ENCODE measurements around the gene TBC1D2B. TPM values are rescaled to one million over a fixed set of nuclear protein-coding genes. Genes with fewer than 3 reads are reported as not detected.

The TBC1D2B gene
- total RNA-seq, 1 donor from 2014 or later = 63.6 TPM

GRCh38 chr15:78054966-78055365 is 22.5 kb downstream of the TBC1D2B start:
- Histone ChIP-seq H3K27ac (no peak overlapping the region), H3K4me1 (peaks cover 89% of the 10 kb centered on the region)
- intact Hi-C loops (cut with DNase I) = loop anchor here (5.0 kb wide), 1 partner anchor 868 kb away; no protein-coding TSS in a partner anchor

DNA sequence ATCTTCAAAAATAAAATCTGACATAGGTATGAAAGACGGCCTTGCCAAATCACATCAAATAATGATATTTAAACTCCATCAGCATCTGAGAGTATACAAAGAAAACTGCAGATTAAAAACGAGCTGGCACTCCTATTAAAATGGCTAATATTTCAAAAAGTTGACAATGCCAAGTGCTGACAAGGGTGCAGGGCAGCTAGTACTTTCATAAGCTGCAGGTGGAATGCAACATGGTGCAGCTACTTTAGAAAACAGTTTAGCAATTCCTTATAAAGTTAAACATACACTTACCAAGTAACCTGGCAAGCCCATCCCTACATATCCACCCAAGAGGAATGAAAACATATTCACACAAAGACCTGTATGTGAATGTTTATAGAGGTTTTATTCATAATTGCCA is 23.0 kb downstream of the TBC1D2B start:
- peaks cover 0 to 9% of the 10 kb centered on the region in 2 donors for H3K36me3 ChIP-seq
- no peak overlapping the region for H3K4me3 ChIP-seq
- H3K27me3 ChIP-seq = no peaks in the 10 kb centered on the region
- H3K27ac ChIP-seq = no peak overlapping the region
- no peak for DNase-seq (ENCODE audit: extremely low spot score in 2 of 2)
- intact Hi-C loops (cut with DNase I) = loop anchor here (5.0 kb wide), 1 partner anchor 867 kb away; no protein-coding TSS in a partner anchor
- H3K9me3 ChIP-seq = no peaks in the 10 kb centered on the region
- TF ChIP-seq POLR2AphosphoS5 (IDR thresholded peaks at IDR 0.05; ENCODE audit: insufficient read depth in 1 of 2, low read depth in 1 of 2) (no peak), POLR2A (IDR thresholded peaks at IDR 0.05) (no peak)
- TF ChIP-seq, protein P1, sequence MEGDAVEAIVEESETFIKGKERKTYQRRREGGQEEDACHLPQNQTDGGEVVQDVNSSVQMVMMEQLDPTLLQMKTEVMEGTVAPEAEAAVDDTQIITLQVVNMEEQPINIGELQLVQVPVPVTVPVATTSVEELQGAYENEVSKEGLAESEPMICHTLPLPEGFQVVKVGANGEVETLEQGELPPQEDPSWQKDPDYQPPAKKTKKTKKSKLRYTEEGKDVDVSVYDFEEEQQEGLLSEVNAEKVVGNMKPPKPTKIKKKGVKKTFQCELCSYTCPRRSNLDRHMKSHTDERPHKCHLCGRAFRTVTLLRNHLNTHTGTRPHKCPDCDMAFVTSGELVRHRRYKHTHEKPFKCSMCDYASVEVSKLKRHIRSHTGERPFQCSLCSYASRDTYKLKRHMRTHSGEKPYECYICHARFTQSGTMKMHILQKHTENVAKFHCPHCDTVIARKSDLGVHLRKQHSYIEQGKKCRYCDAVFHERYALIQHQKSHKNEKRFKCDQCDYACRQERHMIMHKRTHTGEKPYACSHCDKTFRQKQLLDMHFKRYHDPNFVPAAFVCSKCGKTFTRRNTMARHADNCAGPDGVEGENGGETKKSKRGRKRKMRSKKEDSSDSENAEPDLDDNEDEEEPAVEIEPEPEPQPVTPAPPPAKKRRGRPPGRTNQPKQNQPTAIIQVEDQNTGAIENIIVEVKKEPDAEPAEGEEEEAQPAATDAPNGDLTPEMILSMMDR (IDR thresholded peaks at IDR 0.05) = no peak
- peaks cover 89% of the 10 kb centered on the region for H3K4me1 ChIP-seq

More at GRCh38 chr15:78054966-78055365, 22.5 kb downstream of the TBC1D2B start:
- H3K36me3 ChIP-seq = peaks cover 0 to 9% of the 10 kb centered on the region in 2 donors
- H3K27me3 ChIP-seq = no peaks in the 10 kb centered on the region
- H3K9me3 ChIP-seq = no peaks in the 10 kb centered on the region
- no peak overlapping the region for H3K4me3 ChIP-seq
- TF ChIP-seq, protein P1 (IDR thresholded peaks at IDR 0.05) = no peak
- TF ChIP-seq POLR2A (IDR thresholded peaks at IDR 0.05) (no peak), POLR2AphosphoS5 (IDR thresholded peaks at IDR 0.05; ENCODE audit: insufficient read depth in 1 of 2, low read depth in 1 of 2) (no peak)
- DNase-seq (ENCODE audit: extremely low spot score in 2 of 2) = no peak

- Histone ChIP-seq H3K9me3 (no peaks in the 10 kb centered on the region), H3K27me3 (no peaks in the 10 kb centered on the region), H3K4me3 (no peak overlapping the region), H3K27ac (peak overlapping the region; percentile 80), H3K4me1 (peaks cover 89% of the 10 kb centered on the region), H3K36me3 (peaks cover 0 to 9% of the 10 kb centered on the region in 2 donors)
- intact Hi-C loops (cut with DNase I) = loop anchor here (5.0 kb wide), 1 partner anchor 865 kb away; no protein-coding TSS in a partner anchor
- no peak for TF ChIP-seq POLR2AphosphoS5 (IDR thresholded peaks at IDR 0.05; ENCODE audit: insufficient read depth in 1 of 2, low read depth in 1 of 2)
- TF ChIP-seq POLR2A (IDR thresholded peaks at IDR 0.05) = no peak
- TF ChIP-seq, protein P1 (IDR thresholded peaks at IDR 0.05) = no peak
- DNase-seq (ENCODE audit: extremely low spot score in 2 of 2) = no peak
Observed at GRCh38 chr15:78052545-78052944, 25.0 kb downstream of the TBC1D2B start.

DNA sequence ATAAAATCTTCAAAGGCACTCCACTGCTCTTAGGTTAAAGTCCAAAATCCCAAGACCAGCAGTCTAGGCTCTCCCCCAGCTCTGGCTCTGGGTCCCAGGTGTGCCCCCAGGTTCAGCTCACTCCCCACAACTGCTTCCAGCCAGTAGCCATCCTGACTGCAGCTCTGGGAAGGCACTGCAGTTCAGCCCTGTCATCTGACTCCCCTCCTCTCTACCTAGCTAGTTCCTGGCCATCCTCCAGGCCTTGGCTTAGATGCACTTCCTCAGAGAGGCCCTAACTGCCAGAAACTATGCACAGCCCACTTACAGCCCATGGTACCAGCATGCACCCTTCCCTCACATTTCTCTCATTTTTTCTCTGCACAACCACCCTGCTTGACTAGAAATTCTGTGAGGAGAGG is 25.5 kb downstream of the TBC1D2B start:
- H3K9me3 ChIP-seq = no peaks in the 10 kb centered on the region
- peaks cover 89% of the 10 kb centered on the region for H3K4me1 ChIP-seq
- H3K36me3 ChIP-seq = peaks cover 0 to 9% of the 10 kb centered on the region in 2 donors
- no peak overlapping the region for H3K4me3 ChIP-seq
- H3K27me3 ChIP-seq = no peaks in the 10 kb centered on the region
- intact Hi-C loops (cut with DNase I) = loop anchor here (5.0 kb wide), 1 partner anchor 865 kb away; no protein-coding TSS in a partner anchor
- H3K27ac ChIP-seq = peak overlapping the region; percentile 80
- TF ChIP-seq, protein P1 (IDR thresholded peaks at IDR 0.05) = no peak
- DNase-seq (ENCODE audit: extremely low spot score in 2 of 2) = no peak

GRCh38 chr15:78051596-78051995 is 25.9 kb downstream of the TBC1D2B start:
- peaks cover 89% of the 10 kb centered on the region for H3K4me1 ChIP-seq
- peaks cover 0 to 9% of the 10 kb centered on the region in 2 donors for H3K36me3 ChIP-seq

More at GRCh38 chr15:78051596-78051995, 25.9 kb downstream of the TBC1D2B start:
- intact Hi-C loops (cut with DNase I) = loop anchor here (5.0 kb wide), 1 partner anchor 864 kb away; no protein-coding TSS in a partner anchor
- no peak for TF ChIP-seq POLR2AphosphoS5 (IDR thresholded peaks at IDR 0.05; ENCODE audit: insufficient read depth in 1 of 2, low read depth in 1 of 2)
- TF ChIP-seq POLR2A (IDR thresholded peaks at IDR 0.05) = no peak
- TF ChIP-seq, protein P1 (IDR thresholded peaks at IDR 0.05) = no peak
- peak overlapping the region; percentile 80 for H3K27ac ChIP-seq
- no peak overlapping the region for H3K4me3 ChIP-seq
- H3K9me3 ChIP-seq = no peaks in the 10 kb centered on the region
- H3K27me3 ChIP-seq = no peaks in the 10 kb centered on the region
- no peak for DNase-seq (ENCODE audit: extremely low spot score in 2 of 2)
